GM12878 (cell line): ENCODE results near the gene PLEKHG4B. TPM values are rescaled to one million over a fixed set of nuclear protein-coding genes. Genes with fewer than 3 reads are reported as not detected.

Experiments used
- ATAC-seq: fragments of 200-7000 bp; cut with Tn5 transposase; 3 replicates; pipeline ENCODE4 v1.9.1; 2020; ENCODE audit warnings: mild to moderate bottlenecking, moderate library complexity
- BruUV-seq: library from RNA; stranded (reverse); fragments of 400-500 nt; replicated peaks from 2 replicates; lab custom pipeline; 2021; lab: Mats Ljungman, UMichigan
- CTCF ChIA-PET: fragments of 300-600 bp; sonication (Branson Sonifier 250); formaldehyde crosslinking; extraction: SDS; loops from one replicate; lab custom pipeline; 2021; ENCODE audit warnings: inconsistent platforms; lab: Yijun Ruan, JAX
- POLR2A ChIA-PET: fragments of 350-600 bp; formaldehyde crosslinking; extraction: SDS; loops from one replicate; lab custom pipeline; 2021; ENCODE audit warnings: inconsistent platforms; lab: Charles Lee
- RAD21 ChIA-PET: fragments of 300-600 bp; sonication (Branson Sonifier 250); formaldehyde crosslinking; loops from one replicate; lab custom pipeline; 2023; ENCODE audit warnings: antibody characterized with exemption; ENCODE audit not compliant: unreplicated experiment; lab: Charles Lee
- SMC1A ChIA-PET: fragments of 300-600 bp; sonication (Branson Sonifier 250); formaldehyde crosslinking; loops from one replicate; lab custom pipeline; 2023; ENCODE audit not compliant: unreplicated experiment, uncharacterized antibody; lab: Charles Lee
- DNase-seq: peaks from one replicate; pipeline ENCODE4 v3.0.0-alpha.2; 2011; ENCODE audit warnings: low read depth, low spot score
- FAIRE-seq: peaks from 3 replicates; lab custom pipeline; 2011; peaks lifted over from hg19 to GRCh38; lab: Jason Lieb, UNC
- H2AFZ ChIP-seq: 2 replicates; pipeline ENCODE4 v1.6.0; 2011; ENCODE audit warnings: low read depth, low read length, control low read depth; ENCODE audit not compliant: control insufficient read depth
- H3K27ac ChIP-seq: 2 replicates; pipeline ENCODE4 v1.5.1; 2011; ENCODE audit warnings: control low read depth; ENCODE audit not compliant: control insufficient read depth, insufficient read depth
- H3K27me3 ChIP-seq, 2 experiments: replicated peaks in 1 of 2; 2 replicates each; pipeline versions ENCODE4 v1.6.0 to v1.6.1; 2011; ENCODE audit warnings: low read length in 1 of 2; ENCODE audit not compliant: control insufficient read depth in 2 of 2, insufficient read depth in 2 of 2
- H3K36me3 ChIP-seq, 2 experiments: 2 replicates each; pipeline ENCODE4 v1.5.1; 2011; ENCODE audit warnings: low read length in 1 of 2; ENCODE audit not compliant: control insufficient read depth in 2 of 2, insufficient read depth in 2 of 2
- H3K4me1 ChIP-seq: 2 replicates; pipeline ENCODE4 v1.6.1; 2011; ENCODE audit warnings: mild to moderate bottlenecking, low read length, moderate library complexity, mixed read lengths; ENCODE audit not compliant: control insufficient read depth, insufficient read depth
- H3K4me2 ChIP-seq: 2 replicates; pipeline ENCODE4 v1.6.0; 2011; ENCODE audit warnings: control low read depth; ENCODE audit not compliant: control insufficient read depth, insufficient read depth
- H3K4me3 ChIP-seq: fragments of 200-600 bp; sonication (generic); 2 replicates; pipeline ENCODE4 v1.5.1; 2016
- H3K79me2 ChIP-seq: 2 replicates; pipeline ENCODE4 v1.6.0; 2011; ENCODE audit warnings: low read length; ENCODE audit not compliant: control insufficient read depth, insufficient read depth
- H3K9ac ChIP-seq: 2 replicates; pipeline ENCODE4 v1.8.0; 2011; ENCODE audit warnings: low read length, control low read depth, mixed read lengths; ENCODE audit not compliant: control insufficient read depth, insufficient read depth
- H3K9me3 ChIP-seq: replicated peaks from 3 replicates; pipeline ENCODE4 v1.5.1; 2011; ENCODE audit warnings: mild to moderate bottlenecking, low read length; ENCODE audit not compliant: control insufficient read depth, insufficient read depth
- H4K20me1 ChIP-seq: 2 replicates; pipeline ENCODE4 v1.6.0; 2011; ENCODE audit not compliant: control insufficient read depth, insufficient read depth
- CHD1 ChIP-seq: IDR thresholded peaks from 2 replicates; pipeline ENCODE4 v1.6.1; 2012; ENCODE audit warnings: low read depth, low read length, improper control_type of control experiment
- CHD4 ChIP-seq: fragments of 200-600 bp; sonication (generic); IDR thresholded peaks from 2 replicates; pipeline ENCODE4 v1.6.1; 2016; ENCODE audit warnings: mild to moderate bottlenecking
- ELK1 ChIP-seq: IDR thresholded peaks from 2 replicates; pipeline ENCODE4 v1.6.1; 2012; ENCODE audit warnings: low read depth, low read length, improper control_type of control experiment
- EP300 ChIP-seq, 2 experiments: fragments of 150-350 bp in 1 of 2; IDR thresholded peaks; 2 replicates each; pipeline ENCODE4 v1.6.1; 2011 to 2012; ENCODE audit warnings: low read depth in 2 of 2, low read length in 2 of 2, borderline replicate concordance in 1 of 2, improper control_type of control experiment in 1 of 2, inconsistent platforms in 1 of 2; ENCODE audit not compliant: control insufficient read depth in 1 of 2
- ESRRA ChIP-seq: IDR thresholded peaks from 2 replicates; pipeline ENCODE4 v1.6.1; 2012; ENCODE audit warnings: mild to moderate bottlenecking, low read length, improper control_type of control experiment
- ETV6 ChIP-seq, 2 experiments: fragments of 450-650 bp in 1 of 2; IDR thresholded peaks in 1 of 2; conservative IDR thresholded peaks in 1 of 2; 2 replicates each; pipeline ENCODE4 v1.6.1; 2014; ENCODE audit warnings: antibody characterized with exemption in 1 of 2, borderline replicate concordance in 1 of 2, low read depth in 1 of 2, mild to moderate bottlenecking in 1 of 2, moderate library complexity in 1 of 2
- NR2C2 ChIP-seq: IDR thresholded peaks from 2 replicates; pipeline ENCODE4 v1.6.1; 2011; ENCODE audit warnings: borderline replicate concordance, low read depth; ENCODE audit not compliant: control insufficient read depth, insufficient read length
- PAX8 ChIP-seq: fragments of 450-650 bp; IDR thresholded peaks from 2 replicates; pipeline ENCODE4 v1.6.1; 2017; ENCODE audit warnings: mild to moderate bottlenecking, moderate library complexity
- SPI1 ChIP-seq: IDR thresholded peaks from 2 replicates; pipeline ENCODE4 v1.6.1; 2011; ENCODE audit warnings: low read depth, mild to moderate bottlenecking, low read length, moderate library complexity, borderline replicate concordance; ENCODE audit not compliant: insufficient read depth
- YBX1 ChIP-seq: fragments of 450-650 bp; IDR thresholded peaks from 2 replicates; pipeline ENCODE4 v1.6.1; 2016; ENCODE audit warnings: antibody characterized with exemption
- ZSCAN29 ChIP-seq: fragments of 450-650 bp; IDR thresholded peaks from 2 replicates; pipeline ENCODE4 v1.6.1; 2017; ENCODE audit warnings: mild to moderate bottlenecking, moderate library complexity
- WGBS: methylation state at CpG from one replicate; pipeline ENCODE4 v1.1.6; 2016; ENCODE audit warnings: low lambda C conversion rate; ENCODE audit not compliant: insufficient replicate concordance, insufficient coverage; ENCODE audit errors: missing lambda C conversion rate; 5-methylcytosine and 5-hydroxymethylcytosine counted together
- in situ Hi-C: fragments of 300-500 bp; cut with MboI; formaldehyde crosslinking; loops from 9 replicates; pipeline ENCODE4 v1.14.3; 2018; ENCODE audit warnings: mixed read lengths
- intact Hi-C: fragments of 100-400 bp; cut with micrococcal nuclease; formaldehyde crosslinking; loops from one replicate; pipeline ENCODE4 v1.14.2; 2022; ENCODE audit not compliant: unreplicated experiment
- polyA plus RNA-seq, 11 experiments: library from polyadenylated mRNA; depleted of rRNA in 4 of 11; unstranded in 6 of 11; stranded (reverse) in 5 of 11; fragments of >200 nt; fragmentation: Nextera tagmentation in 4 of 11; fragmentation: Illumina TruSeq in 1 of 11; extraction: Ambion mirVana in 4 of 11; extraction: Trizol in 1 of 11; gene quantifications; 1 replicate in 1 of 11; 2 replicates in 10 of 11; pipeline versions ENCODE4 v1.2.1 to v1.2.3, GENCODE V29; 2011 to 2016; ENCODE audit warnings: inconsistent platforms in 2 of 11, missing spikeins in 2 of 11, low read depth in 1 of 11
- total RNA-seq, 4 experiments: library from RNA; depleted of rRNA in 3 of 4; stranded (reverse); fragments of >200 nt in 3 of 4; fragmentation: Illumina TruSeq in 1 of 4; extraction: Trizol in 1 of 4; gene quantifications; 2 replicates each; pipeline versions ENCODE4 v1.2.1 to v1.2.3, GENCODE V29; 2013 to 2021
- TF ChIP-seq, protein P1 (sequence below): IDR thresholded peaks from 2 replicates; pipeline ENCODE4 v1.6.1; 2012; ENCODE audit warnings: low read depth, low read length, improper control_type of control experiment
- TF ChIP-seq, protein P2 (sequence below): fragments of 450-650 bp; formaldehyde crosslinking; IDR thresholded peaks from 2 replicates; pipeline ENCODE4 v1.4.0; 2022; ENCODE audit warnings: mild to moderate bottlenecking, moderate library complexity

Gene PLEKHG4B
- total and polyA plus RNA-seq, 10 of the 15 experiments (the other 5 are each of a cell fraction or from before 2014, with no cell fraction given): under 0.01 to 0.05 (median 0.01) TPM; not detected in 6

GRCh38 chr5:157801-158200, 65.8 kb downstream of the PLEKHG4B start (continued):
- TF ChIP-seq, protein P1, sequence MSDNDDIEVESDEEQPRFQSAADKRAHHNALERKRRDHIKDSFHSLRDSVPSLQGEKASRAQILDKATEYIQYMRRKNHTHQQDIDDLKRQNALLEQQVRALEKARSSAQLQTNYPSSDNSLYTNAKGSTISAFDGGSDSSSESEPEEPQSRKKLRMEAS: no peak
- TF ChIP-seq, all 136 proteins: peak for 0

DNA sequence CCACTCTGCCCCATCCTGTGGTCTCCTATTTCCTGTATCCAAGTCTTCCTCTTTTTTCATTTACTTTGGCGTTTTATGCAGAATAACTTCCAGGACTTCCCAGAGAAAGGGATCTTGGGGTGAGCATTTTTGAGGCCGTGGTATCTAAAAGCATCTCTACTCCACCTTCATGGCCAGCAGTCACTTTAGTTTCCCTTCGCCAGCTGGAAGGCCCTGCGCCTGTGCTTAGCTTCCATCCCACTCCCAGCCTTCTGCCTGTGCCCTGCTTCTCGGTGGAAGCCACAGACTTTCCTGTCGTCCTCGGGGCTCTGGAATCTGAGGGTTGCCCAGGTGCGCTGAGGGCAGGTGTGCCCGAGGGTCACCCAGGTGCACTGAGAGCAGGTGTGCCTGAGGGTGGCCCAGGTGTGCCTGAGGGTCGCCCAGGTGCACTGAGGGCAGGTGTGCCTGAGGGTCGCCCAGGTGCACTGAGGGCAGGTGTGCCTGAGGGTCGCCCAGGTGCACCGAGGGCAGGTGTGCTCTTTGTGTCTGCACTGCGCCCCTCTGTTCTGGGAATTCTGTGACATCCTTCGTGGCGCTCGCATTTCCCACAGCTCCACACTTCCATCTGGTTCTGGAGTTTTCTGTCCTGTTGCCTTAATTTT, 67.0 kb downstream of the PLEKHG4B start:
- Histone ChIP-seq H3K9me3 (no peaks in the 10 kb centered on the region), H3K9ac (no peak overlapping the region), H3K4me2 (no peak overlapping the region), H4K20me1 (no peaks in the 10 kb centered on the region), H3K27me3 (no peaks in the 10 kb centered on the region), H3K27ac (no peak overlapping the region), H3K36me3 (no peaks in the 10 kb centered on the region), H2AFZ (no peak overlapping the region), H3K79me2 (no peaks in the 10 kb centered on the region), H3K4me3 (no peak overlapping the region), H3K4me1 (no peaks in the 10 kb centered on the region)
- DNase-seq (no peak), ATAC-seq (no peak), FAIRE-seq (no peak)
- no TSS peak for BruUV-seq
- intact Hi-C loops (no loop called here), in situ Hi-C loops (no loop called here)
- ChIA-PET CTCF (no interaction called here), RAD21 (no interaction called here), POLR2A (no interaction called here), SMC1A (no interaction called here)
- TF ChIP-seq ESRRA (no peak), SPI1 (no peak), PAX8 (no peak), ZSCAN29 (no peak), ETV6 (conservative IDR thresholded peaks at IDR 0.05 in 1 of 2, IDR thresholded peaks at IDR 0.05 in 1 of 2; ENCODE audit: borderline replicate concordance in 1 of 2, low read depth in 1 of 2) (no peak), ELK1 (no peak), EP300 (IDR thresholded peaks at IDR 0.05; ENCODE audit: borderline replicate concordance in 1 of 2, control insufficient read depth in 1 of 2, low read depth in 2 of 2, low read length in 2 of 2) (no peak), NR2C2 (no peak), CHD1 (no peak), YBX1 (no peak), CHD4 (no peak)
- TF ChIP-seq, protein P2, sequence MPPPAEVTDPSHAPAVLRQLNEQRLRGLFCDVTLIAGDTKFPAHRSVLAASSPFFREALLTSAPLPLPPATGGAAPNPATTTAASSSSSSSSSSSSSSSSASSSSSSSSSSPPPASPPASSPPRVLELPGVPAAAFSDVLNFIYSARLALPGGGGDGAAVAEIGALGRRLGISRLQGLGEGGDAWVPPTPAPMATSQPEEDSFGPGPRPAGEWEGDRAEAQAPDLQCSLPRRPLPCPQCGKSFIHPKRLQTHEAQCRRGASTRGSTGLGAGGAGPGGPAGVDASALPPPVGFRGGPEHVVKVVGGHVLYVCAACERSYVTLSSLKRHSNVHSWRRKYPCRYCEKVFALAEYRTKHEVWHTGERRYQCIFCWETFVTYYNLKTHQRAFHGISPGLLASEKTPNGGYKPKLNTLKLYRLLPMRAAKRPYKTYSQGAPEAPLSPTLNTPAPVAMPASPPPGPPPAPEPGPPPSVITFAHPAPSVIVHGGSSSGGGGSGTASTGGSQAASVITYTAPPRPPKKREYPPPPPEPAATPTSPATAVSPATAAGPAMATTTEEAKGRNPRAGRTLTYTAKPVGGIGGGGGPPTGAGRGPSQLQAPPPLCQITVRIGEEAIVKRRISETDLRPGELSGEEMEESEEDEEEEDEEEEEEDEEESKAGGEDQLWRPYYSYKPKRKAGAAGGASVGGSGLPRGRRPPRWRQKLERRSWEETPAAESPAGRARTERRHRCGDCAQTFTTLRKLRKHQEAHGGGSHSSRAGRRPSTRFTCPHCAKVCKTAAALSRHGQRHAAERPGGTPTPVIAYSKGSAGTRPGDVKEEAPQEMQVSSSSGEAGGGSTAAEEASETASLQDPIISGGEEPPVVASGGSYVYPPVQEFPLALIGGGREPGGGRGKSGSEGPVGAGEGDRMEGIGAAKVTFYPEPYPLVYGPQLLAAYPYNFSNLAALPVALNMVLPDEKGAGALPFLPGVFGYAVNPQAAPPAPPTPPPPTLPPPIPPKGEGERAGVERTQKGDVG (CRISPR knock-in tag): no peak
- 42% methylated on average over 17 of the region's 17 CpGs for WGBS
